ENCODE data around the gene ALKBH3. TPM values are rescaled to one million over a fixed set of nuclear protein-coding genes. Genes with fewer than 3 reads are reported as not detected.

The ALKBH3 gene
- total RNA-seq, 1 experiment from 2014 or later = 13.3 TPM

- Mint-ChIP-seq H3K4me1 (peaks cover 6% of the 10 kb centered on the region), H3K27ac (no peak overlapping the region), H3K9me3 (no peaks in the 10 kb centered on the region), H3K27me3 (ENCODE audit: low read depth) (peaks cover 23% of the 10 kb centered on the region), H3K36me3 (no peaks in the 10 kb centered on the region), H3K4me3 (no peak overlapping the region)
- DNase-seq (ENCODE audit: low spot score) = no peak
- ChIA-PET CTCF (no interaction called here), POLR2A (no interaction called here)
- TF ChIP-seq JAZF1 (CRISPR knock-in tag; IDR thresholded peaks at IDR 0.05) (no peak), ATF2 (CRISPR knock-in tag; IDR thresholded peaks at IDR 0.05; ENCODE audit: borderline replicate concordance, low read depth) (no peak), FOXK1 (CRISPR knock-in tag; IDR thresholded peaks at IDR 0.05) (no peak)
- TF ChIP-seq, protein P1, sequence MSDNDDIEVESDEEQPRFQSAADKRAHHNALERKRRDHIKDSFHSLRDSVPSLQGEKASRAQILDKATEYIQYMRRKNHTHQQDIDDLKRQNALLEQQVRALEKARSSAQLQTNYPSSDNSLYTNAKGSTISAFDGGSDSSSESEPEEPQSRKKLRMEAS (CRISPR knock-in tag; IDR thresholded peaks at IDR 0.05) = no peak
- no peak for ATAC-seq
Measured at GRCh38 chr11:43936076-43936475, 55.4 kb downstream of the ALKBH3 start.

- no peak for ATAC-seq
- Mint-ChIP-seq H3K9me3 (no peaks in the 10 kb centered on the region), H3K4me1 (peaks cover 10% of the 10 kb centered on the region), H3K4me3 (no peak overlapping the region), H3K27me3 (ENCODE audit: low read depth) (peaks cover 33% of the 10 kb centered on the region), H3K27ac (no peak overlapping the region), H3K36me3 (no peaks in the 10 kb centered on the region)
- no peak for DNase-seq (ENCODE audit: low spot score)
- POLR2A ChIA-PET = no interaction called here
- CTCF ChIA-PET = interaction anchor here (0.6 kb wide), 1 partner anchor 397 kb away, joined by 3 read pairs; no protein-coding TSS in a partner anchor
- TF ChIP-seq, protein P2, sequence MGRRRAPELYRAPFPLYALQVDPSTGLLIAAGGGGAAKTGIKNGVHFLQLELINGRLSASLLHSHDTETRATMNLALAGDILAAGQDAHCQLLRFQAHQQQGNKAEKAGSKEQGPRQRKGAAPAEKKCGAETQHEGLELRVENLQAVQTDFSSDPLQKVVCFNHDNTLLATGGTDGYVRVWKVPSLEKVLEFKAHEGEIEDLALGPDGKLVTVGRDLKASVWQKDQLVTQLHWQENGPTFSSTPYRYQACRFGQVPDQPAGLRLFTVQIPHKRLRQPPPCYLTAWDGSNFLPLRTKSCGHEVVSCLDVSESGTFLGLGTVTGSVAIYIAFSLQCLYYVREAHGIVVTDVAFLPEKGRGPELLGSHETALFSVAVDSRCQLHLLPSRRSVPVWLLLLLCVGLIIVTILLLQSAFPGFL (CRISPR knock-in tag; IDR thresholded peaks at IDR 0.05; ENCODE audit: borderline replicate concordance) = no peak
- TF ChIP-seq JAZF1 (CRISPR knock-in tag; IDR thresholded peaks at IDR 0.05) (no peak), ESRRA (CRISPR knock-in tag; IDR thresholded peaks at IDR 0.05; ENCODE audit: borderline replicate concordance) (peak; percentile 66; the same call in 1 of the 2 replicates), TEAD1 (CRISPR knock-in tag; IDR thresholded peaks at IDR 0.05) (no peak), ZNF219 (CRISPR knock-in tag; IDR thresholded peaks at IDR 0.05; ENCODE audit: borderline replicate concordance) (no peak)
- TF ChIP-seq, protein P3, sequence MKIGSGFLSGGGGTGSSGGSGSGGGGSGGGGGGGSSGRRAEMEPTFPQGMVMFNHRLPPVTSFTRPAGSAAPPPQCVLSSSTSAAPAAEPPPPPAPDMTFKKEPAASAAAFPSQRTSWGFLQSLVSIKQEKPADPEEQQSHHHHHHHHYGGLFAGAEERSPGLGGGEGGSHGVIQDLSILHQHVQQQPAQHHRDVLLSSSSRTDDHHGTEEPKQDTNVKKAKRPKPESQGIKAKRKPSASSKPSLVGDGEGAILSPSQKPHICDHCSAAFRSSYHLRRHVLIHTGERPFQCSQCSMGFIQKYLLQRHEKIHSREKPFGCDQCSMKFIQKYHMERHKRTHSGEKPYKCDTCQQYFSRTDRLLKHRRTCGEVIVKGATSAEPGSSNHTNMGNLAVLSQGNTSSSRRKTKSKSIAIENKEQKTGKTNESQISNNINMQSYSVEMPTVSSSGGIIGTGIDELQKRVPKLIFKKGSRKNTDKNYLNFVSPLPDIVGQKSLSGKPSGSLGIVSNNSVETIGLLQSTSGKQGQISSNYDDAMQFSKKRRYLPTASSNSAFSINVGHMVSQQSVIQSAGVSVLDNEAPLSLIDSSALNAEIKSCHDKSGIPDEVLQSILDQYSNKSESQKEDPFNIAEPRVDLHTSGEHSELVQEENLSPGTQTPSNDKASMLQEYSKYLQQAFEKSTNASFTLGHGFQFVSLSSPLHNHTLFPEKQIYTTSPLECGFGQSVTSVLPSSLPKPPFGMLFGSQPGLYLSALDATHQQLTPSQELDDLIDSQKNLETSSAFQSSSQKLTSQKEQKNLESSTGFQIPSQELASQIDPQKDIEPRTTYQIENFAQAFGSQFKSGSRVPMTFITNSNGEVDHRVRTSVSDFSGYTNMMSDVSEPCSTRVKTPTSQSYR (CRISPR knock-in tag; IDR thresholded peaks at IDR 0.05) = no peak
Measured at GRCh38 chr11:43937434-43938411, 57.1 kb downstream of the ALKBH3 start.

GRCh38 chr11:43941257-43941994 lies 60.8 kb downstream of the ALKBH3 start:
- Mint-ChIP-seq H3K4me1 (peaks cover 11% of the 10 kb centered on the region), H3K9me3 (no peaks in the 10 kb centered on the region), H3K36me3 (no peaks in the 10 kb centered on the region), H3K4me3 (peak overlapping the region; percentile 80), H3K27me3 (ENCODE audit: low read depth) (peaks cover 69% of the 10 kb centered on the region), H3K27ac (no peak overlapping the region)
- CTCF ChIA-PET = interaction anchor here (0.7 to 8.7 kb wide), 12 partner anchors 9 to 153 kb away, joined by 3 to 65 read pairs (median 5); no protein-coding TSS in a partner anchor
- DNase-seq (ENCODE audit: low spot score) (no peak), ATAC-seq (no peak)
- TF ChIP-seq, protein P4, sequence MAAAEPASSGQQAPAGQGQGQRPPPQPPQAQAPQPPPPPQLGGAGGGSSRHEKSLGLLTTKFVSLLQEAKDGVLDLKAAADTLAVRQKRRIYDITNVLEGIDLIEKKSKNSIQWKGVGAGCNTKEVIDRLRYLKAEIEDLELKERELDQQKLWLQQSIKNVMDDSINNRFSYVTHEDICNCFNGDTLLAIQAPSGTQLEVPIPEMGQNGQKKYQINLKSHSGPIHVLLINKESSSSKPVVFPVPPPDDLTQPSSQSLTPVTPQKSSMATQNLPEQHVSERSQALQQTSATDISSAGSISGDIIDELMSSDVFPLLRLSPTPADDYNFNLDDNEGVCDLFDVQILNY (CRISPR knock-in tag; IDR thresholded peaks at IDR 0.05) = no peak
- TF ChIP-seq, protein P1 (CRISPR knock-in tag; IDR thresholded peaks at IDR 0.05) = 0 out of 2 replicates have a peak, but pooled peaks have one; percentile 23
- TF ChIP-seq TEAD1 (CRISPR knock-in tag; IDR thresholded peaks at IDR 0.05) (no peak), RORB (CRISPR knock-in tag; IDR thresholded peaks at IDR 0.05) (no peak)
- POLR2A ChIA-PET = interaction anchor here (0.7 to 0.9 kb wide), 3 partner anchors 9 to 89 kb away, joined by 3 to 7 read pairs (median 4); no protein-coding TSS in a partner anchor

Data from WTC11 (cell line).